Measurements from ENCODE around the gene PXK. TPM values are rescaled to one million over a fixed set of nuclear protein-coding genes. Genes with fewer than 3 reads are reported as not detected.

Gene PXK
- total RNA-seq, 2 donors from 2014 or later, result 16.0 to 22.0 TPM

DNA sequence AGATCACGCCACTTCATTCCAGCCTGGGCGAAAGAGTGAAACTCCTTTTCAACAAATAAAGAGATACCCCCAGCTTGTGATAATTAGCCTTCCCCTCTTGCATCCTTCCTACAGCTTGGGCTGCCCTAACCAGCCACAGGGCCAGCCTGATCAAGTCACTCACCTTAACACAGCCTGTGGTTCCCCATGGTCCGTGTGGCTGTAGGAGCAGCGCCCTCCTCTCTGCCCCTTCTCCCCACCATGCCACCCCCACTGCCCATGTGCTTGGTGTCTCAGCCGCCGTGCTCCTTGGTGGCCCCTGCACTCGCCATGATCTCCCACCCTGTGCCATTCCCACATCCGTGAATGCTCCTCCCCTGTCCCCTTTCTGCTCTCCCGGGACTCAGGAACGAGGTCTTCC, 39.8 kb upstream of the PXK start:
- Histone ChIP-seq H3K4me1 (ENCODE audit: control insufficient read depth, insufficient read depth, low read length) (no peaks in the 10 kb centered on the region), H3K4me3 (ENCODE audit: low read length) (no peak overlapping the region), H3K9me3 (ENCODE audit: control insufficient read depth, low read length) (no peaks in the 10 kb centered on the region), H3K9ac (ENCODE audit: extremely low read depth, low read length, poor library complexity, severe bottlenecking) (no peak overlapping the region), H3K27ac (ENCODE audit: low read depth, low read length) (no peak overlapping the region), H3K27me3 (ENCODE audit: control insufficient read depth, insufficient read depth, low read length, poor library complexity, severe bottlenecking) (no peaks in the 10 kb centered on the region), H3K36me3 (ENCODE audit: control insufficient read depth, insufficient read depth, low read length) (no peaks in the 10 kb centered on the region)
- Mint-ChIP-seq H3K36me3 (ENCODE audit: low read depth) (peaks cover 43% of the 10 kb centered on the region), H3K4me1 (no peaks in the 10 kb centered on the region), H3K27me3 (ENCODE audit: insufficient read depth) (no peaks in the 10 kb centered on the region), H3K9me3 (peaks cover 31% of the 10 kb centered on the region), H3K4me3 (no peak overlapping the region), H3K27ac (no peak overlapping the region)
- TF ChIP-seq, protein P1, sequence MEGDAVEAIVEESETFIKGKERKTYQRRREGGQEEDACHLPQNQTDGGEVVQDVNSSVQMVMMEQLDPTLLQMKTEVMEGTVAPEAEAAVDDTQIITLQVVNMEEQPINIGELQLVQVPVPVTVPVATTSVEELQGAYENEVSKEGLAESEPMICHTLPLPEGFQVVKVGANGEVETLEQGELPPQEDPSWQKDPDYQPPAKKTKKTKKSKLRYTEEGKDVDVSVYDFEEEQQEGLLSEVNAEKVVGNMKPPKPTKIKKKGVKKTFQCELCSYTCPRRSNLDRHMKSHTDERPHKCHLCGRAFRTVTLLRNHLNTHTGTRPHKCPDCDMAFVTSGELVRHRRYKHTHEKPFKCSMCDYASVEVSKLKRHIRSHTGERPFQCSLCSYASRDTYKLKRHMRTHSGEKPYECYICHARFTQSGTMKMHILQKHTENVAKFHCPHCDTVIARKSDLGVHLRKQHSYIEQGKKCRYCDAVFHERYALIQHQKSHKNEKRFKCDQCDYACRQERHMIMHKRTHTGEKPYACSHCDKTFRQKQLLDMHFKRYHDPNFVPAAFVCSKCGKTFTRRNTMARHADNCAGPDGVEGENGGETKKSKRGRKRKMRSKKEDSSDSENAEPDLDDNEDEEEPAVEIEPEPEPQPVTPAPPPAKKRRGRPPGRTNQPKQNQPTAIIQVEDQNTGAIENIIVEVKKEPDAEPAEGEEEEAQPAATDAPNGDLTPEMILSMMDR (conservative IDR thresholded peaks at IDR 0.05), result no peak
- no peak for DNase-seq
- WGBS, 2 experiments (ENCODE audit: insufficient coverage in 1 of 2, insufficient read length in 1 of 2), result 89 to 100% methylated on average over 6 to 10 of the region's 10 CpGs

DNA sequence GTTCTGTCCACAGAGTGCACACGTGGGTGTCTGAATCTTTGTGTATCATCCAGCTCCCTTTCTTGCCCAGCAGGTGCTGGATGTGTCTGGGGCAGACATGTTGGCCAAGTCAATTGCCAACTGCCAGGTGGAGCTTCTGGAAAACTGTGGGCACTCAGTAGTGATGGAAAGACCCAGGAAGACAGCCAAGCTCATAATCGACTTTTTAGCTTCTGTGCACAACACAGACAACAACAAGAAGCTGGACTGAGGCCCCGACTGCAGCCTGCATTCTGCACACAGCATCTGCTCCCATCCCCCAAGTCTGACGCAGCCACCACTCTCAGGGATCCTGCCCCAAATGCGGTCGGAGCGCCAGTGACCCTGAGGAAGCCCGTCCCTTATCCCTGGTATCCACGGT, 39.2 kb upstream of the PXK start:
- Histone ChIP-seq H3K9me3 (ENCODE audit: control insufficient read depth, low read length) (no peaks in the 10 kb centered on the region), H3K4me3 (ENCODE audit: low read length) (no peak overlapping the region), H3K27ac (ENCODE audit: low read depth, low read length) (no peak overlapping the region), H3K9ac (ENCODE audit: extremely low read depth, low read length, poor library complexity, severe bottlenecking) (no peak overlapping the region), H3K4me1 (ENCODE audit: control insufficient read depth, insufficient read depth, low read length) (no peaks in the 10 kb centered on the region), H3K27me3 (ENCODE audit: control insufficient read depth, insufficient read depth, low read length, poor library complexity, severe bottlenecking) (no peaks in the 10 kb centered on the region), H3K36me3 (ENCODE audit: control insufficient read depth, insufficient read depth, low read length) (no peaks in the 10 kb centered on the region)
- H3K9me3 Mint-ChIP-seq, result peaks cover 27% of the 10 kb centered on the region
- WGBS, 2 experiments (ENCODE audit: insufficient coverage in 1 of 2, insufficient read length in 1 of 2), result 56 to 82% methylated on average over 2 to 9 of the region's 9 CpGs
- H3K4me1 Mint-ChIP-seq, result no peaks in the 10 kb centered on the region
- TF ChIP-seq, protein P1 (conservative IDR thresholded peaks at IDR 0.05), result no peak
- no peak overlapping the region for H3K4me3 Mint-ChIP-seq
- H3K27ac Mint-ChIP-seq, result no peak overlapping the region
- DNase-seq, result no peak
- H3K36me3 Mint-ChIP-seq (ENCODE audit: low read depth), result peaks cover 36% of the 10 kb centered on the region
- H3K27me3 Mint-ChIP-seq (ENCODE audit: insufficient read depth), result no peaks in the 10 kb centered on the region

DNA sequence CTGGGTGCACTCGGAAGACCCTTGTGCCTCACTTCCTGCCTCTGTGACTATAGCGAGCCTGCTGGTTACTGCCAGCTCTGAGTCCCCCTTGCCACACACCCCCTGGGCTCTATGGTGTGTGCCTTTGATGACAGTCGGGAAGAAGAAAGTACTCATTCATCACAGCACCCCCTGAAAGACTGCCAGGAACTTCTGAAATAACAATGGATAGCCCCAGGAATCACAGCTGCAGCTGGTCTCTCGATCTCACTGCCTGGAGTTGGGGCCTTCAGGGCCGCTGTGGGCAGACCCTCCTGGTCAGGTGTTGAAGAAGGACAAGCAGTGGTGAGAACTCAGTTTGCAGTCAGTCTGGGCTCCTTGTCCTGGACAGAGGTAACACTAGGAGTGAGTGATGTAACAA, 36.4 kb upstream of the PXK start:
- Histone ChIP-seq H3K36me3 (ENCODE audit: control insufficient read depth, insufficient read depth, low read length) (no peaks in the 10 kb centered on the region), H3K4me3 (ENCODE audit: low read length) (no peak overlapping the region), H3K9ac (ENCODE audit: extremely low read depth, low read length, poor library complexity, severe bottlenecking) (no peak overlapping the region), H3K27ac (ENCODE audit: low read depth, low read length) (no peak overlapping the region), H3K27me3 (ENCODE audit: control insufficient read depth, insufficient read depth, low read length, poor library complexity, severe bottlenecking) (no peaks in the 10 kb centered on the region), H3K9me3 (ENCODE audit: control insufficient read depth, low read length) (no peaks in the 10 kb centered on the region), H3K4me1 (ENCODE audit: control insufficient read depth, insufficient read depth, low read length) (no peaks in the 10 kb centered on the region)
- Mint-ChIP-seq H3K27me3 (ENCODE audit: insufficient read depth) (peaks cover 4% of the 10 kb centered on the region), H3K9me3 (peaks cover 13% of the 10 kb centered on the region), H3K4me1 (peaks cover 3% of the 10 kb centered on the region), H3K4me3 (no peak overlapping the region), H3K27ac (no peak overlapping the region), H3K36me3 (ENCODE audit: low read depth) (peaks cover 26% of the 10 kb centered on the region)
- DNase-seq, result no peak
- TF ChIP-seq, protein P1 (conservative IDR thresholded peaks at IDR 0.05), result no peak
- WGBS, 2 experiments (ENCODE audit: insufficient coverage in 1 of 2, insufficient read length in 1 of 2), result 75 to 100% methylated on average over 1 to 5 of the region's 5 CpGs

Measured in endodermal cell (in vitro differentiated cells).